Measurements from ENCODE around the gene OR8B8. TPM values are rescaled to one million over a fixed set of nuclear protein-coding genes. Genes with fewer than 3 reads are reported as not detected.

The OR8B8 gene
- total RNA-seq, 3 donors from 2014 or later = not detected

GRCh38 chr11:124440608-124441007, 4.9 kb downstream of the OR8B8 start:
- H3K4me1 ChIP-seq (ENCODE audit: low read depth) = no peaks in the 10 kb centered on the region
- no peaks in the 10 kb centered on the region for H3K9me3 ChIP-seq
- ATAC-seq (no peak), DNase-seq (no peak)
- intact Hi-C loops (cut with DNase I, micrococcal nuclease) = no loop called here
- TF ChIP-seq CTCF (IDR thresholded peaks at IDR 0.05) = no peak
- no peaks in the 10 kb centered on the region for H3K36me3 ChIP-seq (ENCODE audit: low read depth)
- H3K4me3 ChIP-seq = no peak overlapping the region

- Histone ChIP-seq H3K9me3 (no peaks in the 10 kb centered on the region), H3K4me1 (ENCODE audit: low read depth) (no peaks in the 10 kb centered on the region), H3K4me3 (no peak overlapping the region), H3K36me3 (ENCODE audit: low read depth) (no peaks in the 10 kb centered on the region)
- TF ChIP-seq CTCF (IDR thresholded peaks at IDR 0.05) = no peak
- no peak for DNase-seq
- intact Hi-C loops (cut with DNase I, micrococcal nuclease) = no loop called here
- ATAC-seq = no peak
These were observed 10.8 kb downstream of the OR8B8 start for GRCh38 chr11:124434699-124435098.

GRCh38 chr11:124429599-124429998, 15.9 kb downstream of the OR8B8 start:
- no peak for TF ChIP-seq CTCF (IDR thresholded peaks at IDR 0.05)
- DNase-seq = no peak
- intact Hi-C loops (cut with DNase I, micrococcal nuclease) = no loop called here
- no peaks in the 10 kb centered on the region for H3K36me3 ChIP-seq (ENCODE audit: low read depth)
- no peaks in the 10 kb centered on the region for H3K4me1 ChIP-seq (ENCODE audit: low read depth)
- no peak overlapping the region for H3K4me3 ChIP-seq
- ATAC-seq = no peak
- H3K9me3 ChIP-seq = no peaks in the 10 kb centered on the region

- no peaks in the 10 kb centered on the region for H3K36me3 ChIP-seq (ENCODE audit: low read depth)
- DNase-seq = no peak
These were observed 21.0 kb downstream of the OR8B8 start, which contains the start of gene OR8B4 for GRCh38 chr11:124424384-124424921. Gene OR8B4, minus strand, starts transcription at chr11:124424871. Its CDS starts 0 bp downstream, at chr11:124424871.

GRCh38 chr11:124421043-124421442, 24.5 kb downstream of the OR8B8 start:
- Histone ChIP-seq H3K4me3 (no peak overlapping the region), H3K36me3 (ENCODE audit: low read depth) (no peaks in the 10 kb centered on the region), H3K9me3 (no peaks in the 10 kb centered on the region), H3K4me1 (ENCODE audit: low read depth) (no peaks in the 10 kb centered on the region)
- intact Hi-C loops (cut with DNase I, micrococcal nuclease) = no loop called here
- no peak for TF ChIP-seq CTCF (IDR thresholded peaks at IDR 0.05)
- ATAC-seq (no peak), DNase-seq (no peak)

More at GRCh38 chr11:124424384-124424921, 21.0 kb downstream of the OR8B8 start, which contains the start of gene OR8B4:
- no peak for ATAC-seq
- intact Hi-C loops (cut with DNase I, micrococcal nuclease) = no loop called here
- H3K4me3 ChIP-seq = no peak within 1 kb of the TSS
- H3K9me3 ChIP-seq = no peaks in the 10 kb centered on the region
- no peak for TF ChIP-seq CTCF (IDR thresholded peaks at IDR 0.05)
- H3K4me1 ChIP-seq (ENCODE audit: low read depth) = no peaks in the 10 kb centered on the region
